HCT116 (cell line): Measurements from ENCODE around the gene ACADS. TPM values are rescaled to one million over a fixed set of nuclear protein-coding genes. Genes with fewer than 3 reads are reported as not detected.

Experiments used
- ATAC-seq: fragments of 200-7000 bp; cut with Tn5 transposase; 2 replicates; pipeline ENCODE4 v1.9.1; 2020; ENCODE audit warnings: mild to moderate bottlenecking, moderate library complexity
- BruUV-seq: library from RNA; stranded (reverse); fragments of 400-500 nt; replicated peaks from 2 replicates; lab custom pipeline; 2021; lab: Mats Ljungman, UMichigan
- CTCF ChIA-PET: fragments of 300-600 bp; sonication (Branson Sonifier 250); formaldehyde crosslinking; loops from one replicate; lab custom pipeline; 2021; ENCODE audit warnings: antibody characterized with exemption; lab: Charles Lee
- POLR2A ChIA-PET: fragments of 300-600, 350-600 bp; sonication (Branson Sonifier 250); formaldehyde crosslinking; loops from one replicate; lab custom pipeline; 2021; ENCODE audit warnings: antibody characterized with exemption; lab: Charles Lee
- RAD21 ChIA-PET, 2 experiments: fragments of 300-600 bp; sonication (Branson Sonifier 250); formaldehyde crosslinking; loops; one replicate each; lab custom pipeline; 2023; ENCODE audit warnings: low total read pairs in 2 of 2; ENCODE audit not compliant: uncharacterized antibody in 2 of 2, unreplicated experiment in 2 of 2, low non-redundant PET in 1 of 2; lab: Charles Lee
- DNase-seq: peaks from one replicate; pipeline ENCODE4 v3.0.0-alpha.2; 2010; ENCODE audit warnings: low read depth, low spot score
- H2AFZ ChIP-seq: fragments of 200-600 bp; shearing (Covaris generic), sonication (generic); 2 replicates; pipeline ENCODE4 v1.6.1; 2017; ENCODE audit warnings: low read depth, mixed run types, mixed read lengths, antibody characterized with exemption, low read length; ENCODE audit not compliant: poor library complexity, severe bottlenecking
- H3K27ac ChIP-seq: 2 replicates; pipeline ENCODE4 v1.5.1; 2012; ENCODE audit warnings: low read depth, low read length
- H3K27me3 ChIP-seq: fragments of 200-600 bp; sonication (generic); 2 replicates; pipeline ENCODE4 v1.6.1; 2016; ENCODE audit warnings: mixed run types, low read length, mixed read lengths; ENCODE audit not compliant: insufficient read depth
- H3K36me3 ChIP-seq, 2 experiments: fragments of 200-500 bp in 1 of 2; fragments of 200-600 bp in 1 of 2; sonication (Bioruptor generic) in 1 of 2; sonication (generic) in 1 of 2; 2 replicates each; pipeline versions ENCODE4 v1.5.1 to v1.6.1; 2014 to 2016; ENCODE audit warnings: low read length in 2 of 2, inconsistent platforms in 1 of 2, mixed read lengths in 1 of 2, mixed run types in 1 of 2; ENCODE audit not compliant: insufficient read depth in 2 of 2, control insufficient read depth in 1 of 2
- H3K4me1 ChIP-seq, 2 experiments: fragments of 200-600 bp in 1 of 2; sonication (generic) in 1 of 2; 2 replicates each; pipeline versions ENCODE4 v1.5.1 to v1.6.1; 2012 to 2017; ENCODE audit warnings: low read length in 2 of 2, inconsistent platforms in 1 of 2, mild to moderate bottlenecking in 1 of 2, mixed read lengths in 1 of 2, mixed run types in 1 of 2, moderate library complexity in 1 of 2; ENCODE audit not compliant: insufficient read depth in 2 of 2, control insufficient read depth in 1 of 2
- H3K4me2 ChIP-seq: fragments of 200-600 bp; sonication (generic); 2 replicates; pipeline ENCODE4 v1.6.1; 2017; ENCODE audit warnings: mixed run types, low read length, mixed read lengths
- H3K4me3 ChIP-seq, 2 experiments: fragments of 200-600 bp in 1 of 2; sonication (generic) in 1 of 2; replicated peaks in 1 of 2; 2 replicates each; pipeline ENCODE4 v1.5.1; 2011 to 2016; ENCODE audit warnings: low read length in 2 of 2, control low read depth in 1 of 2, low read depth in 1 of 2, mild to moderate bottlenecking in 1 of 2, mixed read lengths in 1 of 2, mixed run types in 1 of 2
- H3K79me2 ChIP-seq: fragments of 200-600 bp; sonication (generic); 2 replicates; pipeline ENCODE4 v1.6.1; 2017; ENCODE audit warnings: mild to moderate bottlenecking, mixed run types, low read length, moderate library complexity, mixed read lengths; ENCODE audit not compliant: insufficient read depth
- H3K9ac ChIP-seq: fragments of 200-600 bp; sonication (generic); 2 replicates; pipeline ENCODE4 v1.6.1; 2016; ENCODE audit warnings: low read length, mixed read lengths
- H3K9me2 ChIP-seq: fragments of 200-600 bp; sonication (generic), shearing (Covaris generic); 2 replicates; pipeline ENCODE4 v1.6.1; 2017; ENCODE audit warnings: mixed run types, mild to moderate bottlenecking, moderate library complexity; ENCODE audit not compliant: insufficient read depth
- H3K9me3 ChIP-seq, 2 experiments: fragments of 200-500 bp in 1 of 2; fragments of 200-600 bp in 1 of 2; sonication (Bioruptor generic) in 1 of 2; sonication (generic) in 1 of 2; 2 replicates each; pipeline ENCODE4 v1.6.1; 2014 to 2017; ENCODE audit warnings: low read length in 2 of 2, mixed read lengths in 2 of 2, inconsistent platforms in 1 of 2, low read depth in 1 of 2, mild to moderate bottlenecking in 1 of 2, mixed run types in 1 of 2, moderate library complexity in 1 of 2; ENCODE audit not compliant: control insufficient read depth in 1 of 2, insufficient read depth in 1 of 2
- H4K20me1 ChIP-seq: fragments of 200-600 bp; sonication (generic), shearing (Covaris generic); 2 replicates; pipeline ENCODE4 v1.6.1; 2017; ENCODE audit warnings: mixed run types, mild to moderate bottlenecking, moderate library complexity; ENCODE audit not compliant: insufficient read depth
- ELF1 ChIP-seq: IDR thresholded peaks from 2 replicates; pipeline ENCODE4 v1.6.1; 2012; ENCODE audit warnings: low read depth, borderline replicate concordance
- RAD21 ChIP-seq: IDR thresholded peaks from 2 replicates; pipeline ENCODE4 v1.6.1; 2012; ENCODE audit warnings: low read depth, mild to moderate bottlenecking
- ZNF274 ChIP-seq: fragments of 200-500 bp; sonication (Bioruptor generic); IDR thresholded peaks from 2 replicates; pipeline ENCODE4 v1.6.1; 2014; ENCODE audit warnings: mild to moderate bottlenecking, low read depth, low read length, inconsistent platforms
- intact Hi-C: fragments of 100-400 bp; cut with micrococcal nuclease; formaldehyde crosslinking; loops from 2 replicates; pipeline ENCODE4 v1.10.0; 2022
- total RNA-seq: library from RNA; stranded (reverse); gene quantifications from one replicate; pipeline ENCODE4 v1.2.1, GENCODE V29; 2021; ENCODE audit not compliant: unreplicated experiment
- TF ChIP-seq, protein P1 (sequence below): IDR thresholded peaks from 2 replicates; pipeline ENCODE4 v1.6.1; 2012; ENCODE audit warnings: low read depth
- TF ChIP-seq, protein P2 (sequence below), 3 experiments: fragments of 200-600 bp in 1 of 3; sonication (generic) in 1 of 3; IDR thresholded peaks in 2 of 3; conservative IDR thresholded peaks in 1 of 3; 2 replicates each; pipeline ENCODE4 v1.5.1; 2012 to 2017; ENCODE audit warnings: low read depth in 2 of 3, low read length in 2 of 3, antibody characterized with exemption in 1 of 3, borderline replicate concordance in 1 of 3, control low read depth in 1 of 3, mild to moderate bottlenecking in 1 of 3, mixed read lengths in 1 of 3, mixed run types in 1 of 3, moderate library complexity in 1 of 3; ENCODE audit not compliant: insufficient read depth in 1 of 3

The ACADS gene
- total RNA-seq, 1 experiment from 2014 or later: 21.4 TPM

GRCh38 chr12:120762086-120762485, 36.5 kb downstream of the ACADS start:
- BruUV-seq: no TSS peak
- RAD21 ChIA-PET: no interaction called here
- H3K9me2 ChIP-seq: no peaks in the 10 kb centered on the region
- POLR2A ChIA-PET: no interaction called here
- H3K36me3 ChIP-seq: peaks cover 7 to 8% of the 10 kb centered on the region in 2 experiments; a peak in 2 of 4 replicates
- DNase-seq: no peak
- CTCF ChIA-PET: no interaction called here
- H3K4me2 ChIP-seq: no peak overlapping the region
- H3K4me1 ChIP-seq: no peaks in the 10 kb centered on the region
- no peaks in the 10 kb centered on the region for H3K27me3 ChIP-seq
- no peaks in the 10 kb centered on the region for H3K79me2 ChIP-seq
- no peak overlapping the region for H3K4me3 ChIP-seq
- intact Hi-C loops: no loop called here
- no peak for TF ChIP-seq ELF1
- no peak for TF ChIP-seq ZNF274
- no peak for TF ChIP-seq RAD21
- TF ChIP-seq, protein P1, sequence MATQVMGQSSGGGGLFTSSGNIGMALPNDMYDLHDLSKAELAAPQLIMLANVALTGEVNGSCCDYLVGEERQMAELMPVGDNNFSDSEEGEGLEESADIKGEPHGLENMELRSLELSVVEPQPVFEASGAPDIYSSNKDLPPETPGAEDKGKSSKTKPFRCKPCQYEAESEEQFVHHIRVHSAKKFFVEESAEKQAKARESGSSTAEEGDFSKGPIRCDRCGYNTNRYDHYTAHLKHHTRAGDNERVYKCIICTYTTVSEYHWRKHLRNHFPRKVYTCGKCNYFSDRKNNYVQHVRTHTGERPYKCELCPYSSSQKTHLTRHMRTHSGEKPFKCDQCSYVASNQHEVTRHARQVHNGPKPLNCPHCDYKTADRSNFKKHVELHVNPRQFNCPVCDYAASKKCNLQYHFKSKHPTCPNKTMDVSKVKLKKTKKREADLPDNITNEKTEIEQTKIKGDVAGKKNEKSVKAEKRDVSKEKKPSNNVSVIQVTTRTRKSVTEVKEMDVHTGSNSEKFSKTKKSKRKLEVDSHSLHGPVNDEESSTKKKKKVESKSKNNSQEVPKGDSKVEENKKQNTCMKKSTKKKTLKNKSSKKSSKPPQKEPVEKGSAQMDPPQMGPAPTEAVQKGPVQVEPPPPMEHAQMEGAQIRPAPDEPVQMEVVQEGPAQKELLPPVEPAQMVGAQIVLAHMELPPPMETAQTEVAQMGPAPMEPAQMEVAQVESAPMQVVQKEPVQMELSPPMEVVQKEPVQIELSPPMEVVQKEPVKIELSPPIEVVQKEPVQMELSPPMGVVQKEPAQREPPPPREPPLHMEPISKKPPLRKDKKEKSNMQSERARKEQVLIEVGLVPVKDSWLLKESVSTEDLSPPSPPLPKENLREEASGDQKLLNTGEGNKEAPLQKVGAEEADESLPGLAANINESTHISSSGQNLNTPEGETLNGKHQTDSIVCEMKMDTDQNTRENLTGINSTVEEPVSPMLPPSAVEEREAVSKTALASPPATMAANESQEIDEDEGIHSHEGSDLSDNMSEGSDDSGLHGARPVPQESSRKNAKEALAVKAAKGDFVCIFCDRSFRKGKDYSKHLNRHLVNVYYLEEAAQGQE: no peak
- TF ChIP-seq, protein P2, sequence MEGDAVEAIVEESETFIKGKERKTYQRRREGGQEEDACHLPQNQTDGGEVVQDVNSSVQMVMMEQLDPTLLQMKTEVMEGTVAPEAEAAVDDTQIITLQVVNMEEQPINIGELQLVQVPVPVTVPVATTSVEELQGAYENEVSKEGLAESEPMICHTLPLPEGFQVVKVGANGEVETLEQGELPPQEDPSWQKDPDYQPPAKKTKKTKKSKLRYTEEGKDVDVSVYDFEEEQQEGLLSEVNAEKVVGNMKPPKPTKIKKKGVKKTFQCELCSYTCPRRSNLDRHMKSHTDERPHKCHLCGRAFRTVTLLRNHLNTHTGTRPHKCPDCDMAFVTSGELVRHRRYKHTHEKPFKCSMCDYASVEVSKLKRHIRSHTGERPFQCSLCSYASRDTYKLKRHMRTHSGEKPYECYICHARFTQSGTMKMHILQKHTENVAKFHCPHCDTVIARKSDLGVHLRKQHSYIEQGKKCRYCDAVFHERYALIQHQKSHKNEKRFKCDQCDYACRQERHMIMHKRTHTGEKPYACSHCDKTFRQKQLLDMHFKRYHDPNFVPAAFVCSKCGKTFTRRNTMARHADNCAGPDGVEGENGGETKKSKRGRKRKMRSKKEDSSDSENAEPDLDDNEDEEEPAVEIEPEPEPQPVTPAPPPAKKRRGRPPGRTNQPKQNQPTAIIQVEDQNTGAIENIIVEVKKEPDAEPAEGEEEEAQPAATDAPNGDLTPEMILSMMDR (IDR thresholded peaks at IDR 0.05 in 2 of 3, conservative IDR thresholded peaks at IDR 0.05 in 1 of 3; ENCODE audit: borderline replicate concordance in 1 of 3, insufficient read depth in 1 of 3, low read depth in 2 of 3, low read length in 2 of 3): no peak
- TF ChIP-seq, all 23 proteins: peak for 0
- no peak overlapping the region for H3K27ac ChIP-seq
- no peak for ATAC-seq
- H4K20me1 ChIP-seq: no peaks in the 10 kb centered on the region
- no peaks in the 10 kb centered on the region for H3K9me3 ChIP-seq
- H2AFZ ChIP-seq: no peak overlapping the region
- H3K9ac ChIP-seq: no peak overlapping the region
